Activated B cell treated with CpG ODN at 0.5 μM for 24 hours (primary cell): ENCODE measurements around the gene NELL2. TPM values are rescaled to one million over a fixed set of nuclear protein-coding genes. Genes with fewer than 3 reads are reported as not detected.
A peak's percentile ranks its signal among the peaks of the same experiment; 100 is the strongest.

Experiments
- ATAC-seq: fragments of 200-7000 bp; cut with Tn5 transposase; one replicate; pipeline ENCODE4 v1.10.0; 2021; ENCODE audit warnings: low read depth, mild to moderate bottlenecking, moderate library complexity
- CTCF ChIA-PET: fragments of 350-600 bp; sonication (Branson Sonifier 250); formaldehyde crosslinking; loops from one replicate; lab custom pipeline; 2021; ENCODE audit warnings: antibody characterized with exemption; lab: Charles Lee
- POLR2A ChIA-PET: fragments of 350-600 bp; sonication (Branson Sonifier 250); formaldehyde crosslinking; loops from one replicate; lab custom pipeline; 2021; ENCODE audit warnings: antibody characterized with exemption; lab: Charles Lee
- DNase-seq: peaks from one replicate; pipeline ENCODE4 v3.0.0; 2022
- H3K27ac Mint-ChIP-seq: one replicate; pipeline ENCODE4 v1.8.0; 2020; ENCODE audit warnings: mixed read lengths
- H3K27me3 Mint-ChIP-seq: one replicate; pipeline ENCODE4 v1.8.0; 2021; ENCODE audit warnings: mixed read lengths
- H3K36me3 Mint-ChIP-seq: one replicate; pipeline ENCODE4 v1.8.0; 2021; ENCODE audit warnings: low read depth, mixed read lengths
- H3K4me1 Mint-ChIP-seq: one replicate; pipeline ENCODE4 v1.8.0; 2021; ENCODE audit warnings: mixed read lengths
- H3K4me3 Mint-ChIP-seq: one replicate; pipeline ENCODE4 v1.8.0; 2020; ENCODE audit warnings: mild to moderate bottlenecking, mixed read lengths
- H3K9me3 Mint-ChIP-seq: one replicate; pipeline ENCODE4 v1.8.0; 2020; ENCODE audit warnings: mixed read lengths
- CTCF ChIP-seq: fragments of 200-600 bp; IDR thresholded peaks from one replicate; pipeline ENCODE4 v1.8.0; 2022; ENCODE audit warnings: antibody characterized with exemption, mild to moderate bottlenecking
- intact Hi-C: fragments of 100-400 bp; cut with micrococcal nuclease; formaldehyde crosslinking; loops from one replicate; pipeline ENCODE4 v1.15.1; 2024
- total RNA-seq: library from RNA; stranded (reverse); gene quantifications from 2 replicates; pipeline ENCODE4 v1.2.3, GENCODE V29; 2022

NELL2 gene
- total RNA-seq, 1 donor from 2014 or later: not detected

- DNase-seq (no peak), ATAC-seq (no peak)
- ChIA-PET POLR2A (no interaction called here), CTCF (no interaction called here)
- intact Hi-C loops: no loop called here
- Mint-ChIP-seq H3K27me3 (peaks cover 3% of the 10 kb centered on the region), H3K4me1 (no peaks in the 10 kb centered on the region), H3K4me3 (no peak overlapping the region), H3K36me3 (no peaks in the 10 kb centered on the region), H3K9me3 (peaks cover 2% of the 10 kb centered on the region), H3K27ac (no peak overlapping the region)
- no peak for TF ChIP-seq CTCF
Observed at GRCh38 chr12:44779766-44780165, 96.3 kb downstream of the NELL2 start.

- no peak for DNase-seq
- Mint-ChIP-seq H3K4me3 (no peak overlapping the region), H3K9me3 (peaks cover 2% of the 10 kb centered on the region), H3K4me1 (no peaks in the 10 kb centered on the region), H3K27ac (no peak overlapping the region), H3K36me3 (no peaks in the 10 kb centered on the region), H3K27me3 (peaks cover 3% of the 10 kb centered on the region)
- ATAC-seq: no peak
- no peak for TF ChIP-seq CTCF
- intact Hi-C loops: no loop called here
- POLR2A ChIA-PET: no interaction called here
- CTCF ChIA-PET: no interaction called here
Observed at GRCh38 chr12:44778863-44779262, 97.3 kb downstream of the NELL2 start.

GRCh38 chr12:44777044-44777443 is 99.1 kb downstream of the NELL2 start:
- Mint-ChIP-seq H3K4me1 (no peaks in the 10 kb centered on the region), H3K36me3 (no peaks in the 10 kb centered on the region), H3K9me3 (peaks cover 2% of the 10 kb centered on the region), H3K27ac (no peak overlapping the region), H3K4me3 (no peak overlapping the region), H3K27me3 (peaks cover 5% of the 10 kb centered on the region)
- DNase-seq (no peak), ATAC-seq (no peak)
- no peak for TF ChIP-seq CTCF
- CTCF ChIA-PET: interaction anchor here (0.9 to 1.8 kb wide), 4 partner anchors 39 to 762 kb away, joined by 3 to 5 read pairs (median 3); no protein-coding TSS in a partner anchor
- intact Hi-C loops: no loop called here
- POLR2A ChIA-PET: no interaction called here

GRCh38 chr12:44775901-44776300 is 100.2 kb downstream of the NELL2 start:
- H3K27ac Mint-ChIP-seq: no peak overlapping the region
- peaks cover 5% of the 10 kb centered on the region for H3K27me3 Mint-ChIP-seq
- ChIA-PET POLR2A (no interaction called here), CTCF (interaction anchor here (0.6 to 2.1 kb wide), 7 partner anchors 13 to 155 kb away, joined by 3 to 15 read pairs (median 3); no protein-coding TSS in a partner anchor)
- peaks cover 2% of the 10 kb centered on the region for H3K9me3 Mint-ChIP-seq
- DNase-seq (no peak), ATAC-seq (no peak)
- no peak overlapping the region for H3K4me3 Mint-ChIP-seq
- H3K36me3 Mint-ChIP-seq: no peaks in the 10 kb centered on the region
- H3K4me1 Mint-ChIP-seq: no peaks in the 10 kb centered on the region
- intact Hi-C loops: loop anchor here (2.0 kb wide), 1 partner anchor 761 kb away; no protein-coding TSS in a partner anchor
- no peak for TF ChIP-seq CTCF

- TF ChIP-seq CTCF: peak; percentile 78
- Mint-ChIP-seq H3K36me3 (no peaks in the 10 kb centered on the region), H3K4me1 (no peaks in the 10 kb centered on the region), H3K27ac (no peak overlapping the region), H3K27me3 (peaks cover 4% of the 10 kb centered on the region), H3K9me3 (no peaks in the 10 kb centered on the region), H3K4me3 (no peak overlapping the region)
- intact Hi-C loops: loop anchor here (1.0 to 2.0 kb wide), 3 partner anchors 99 to 760 kb away; no protein-coding TSS in a partner anchor
- ChIA-PET POLR2A (no interaction called here), CTCF (interaction anchor here (0.7 to 2.1 kb wide), 6 partner anchors 8 to 156 kb away, joined by 3 to 15 read pairs (median 4); no protein-coding TSS in a partner anchor)
- ATAC-seq (no peak), DNase-seq (no peak)
Observed at GRCh38 chr12:44774815-44775411, 101.2 kb downstream of the NELL2 start.
